NCI-H69 (cell line): ENCODE measurements around the gene CNTNAP2.

ENCODE experiments used
- DNase-seq: peaks from one replicate; lab custom pipeline; 2025; lab: John Stamatoyannopoulos, UW

CNTNAP2 gene

GRCh38 chr7:147857152-147858140 is 1740.8 kb downstream of the CNTNAP2 start:
- no peak for DNase-seq

- DNase-seq = no peak
Observed at GRCh38 chr7:147858421-147858820, 1741.8 kb downstream of the CNTNAP2 start.

- DNase-seq = peak; percentile 22
Observed at GRCh38 chr7:147859033-147859432, 1742.4 kb downstream of the CNTNAP2 start.

- no peak for DNase-seq
Observed at GRCh38 chr7:147859486-147859885, 1742.9 kb downstream of the CNTNAP2 start.

GRCh38 chr7:147861058-147861716 is 1744.6 kb downstream of the CNTNAP2 start:
- DNase-seq = no peak

- DNase-seq = no peak
Observed at GRCh38 chr7:147861945-147862344, 1745.3 kb downstream of the CNTNAP2 start.

- no peak for DNase-seq
Observed at GRCh38 chr7:147869456-147869855, 1752.9 kb downstream of the CNTNAP2 start.

GRCh38 chr7:147878912-147879661 is 1762.5 kb downstream of the CNTNAP2 start:
- no peak for DNase-seq

GRCh38 chr7:147885869-147886268 is 1769.3 kb downstream of the CNTNAP2 start:
- no peak for DNase-seq

- DNase-seq = peak; percentile 45
Observed at GRCh38 chr7:147894271-147894670, 1777.7 kb downstream of the CNTNAP2 start.

- DNase-seq = no peak
Observed at GRCh38 chr7:147896121-147896520, 1779.5 kb downstream of the CNTNAP2 start.

GRCh38 chr7:147903536-147904218 is 1787.1 kb downstream of the CNTNAP2 start:
- peak; percentile 90 for DNase-seq

- peak; percentile 64 for DNase-seq
Observed at GRCh38 chr7:147904219-147904576, 1787.6 kb downstream of the CNTNAP2 start.

GRCh38 chr7:147909431-147910148 is 1793.0 kb downstream of the CNTNAP2 start:
- DNase-seq = no peak

- peak; percentile 16 for DNase-seq
Observed at GRCh38 chr7:147911201-147911601, 1794.6 kb downstream of the CNTNAP2 start.

GRCh38 chr7:147912291-147912690 is 1795.7 kb downstream of the CNTNAP2 start:
- peak; percentile 43 for DNase-seq

GRCh38 chr7:147912946-147913638 is 1796.5 kb downstream of the CNTNAP2 start:
- peak; percentile 19 for DNase-seq

- DNase-seq = no peak
Observed at GRCh38 chr7:147915781-147916180, 1799.2 kb downstream of the CNTNAP2 start.

GRCh38 chr7:147916573-147916972 is 1800.0 kb downstream of the CNTNAP2 start:
- DNase-seq = no peak

GRCh38 chr7:147923841-147924240 is 1807.2 kb downstream of the CNTNAP2 start:
- DNase-seq = no peak
